Hepatocyte (in vitro differentiated cells): ENCODE measurements around the gene XYLT1. TPM values are rescaled to one million over a fixed set of nuclear protein-coding genes. Genes with fewer than 3 reads are reported as not detected.

ENCODE experiments used
- DNase-seq: peaks from one replicate; pipeline ENCODE4 v3.0.0-alpha.2; 2016; ENCODE audit warnings: low spot score
- H2AFZ ChIP-seq: fragments of 200-600 bp; sonication (generic); 2 replicates; pipeline ENCODE4 v1.6.0; 2016; ENCODE audit warnings: antibody characterized with exemption, mild to moderate bottlenecking
- H3K27ac ChIP-seq: fragments of 200-600 bp; sonication (generic); 2 replicates; pipeline ENCODE4 v1.5.1; 2016; ENCODE audit warnings: mild to moderate bottlenecking
- H3K27me3 ChIP-seq: fragments of 200-600 bp; sonication (generic); 2 replicates; pipeline ENCODE4 v1.6.1; 2016
- H3K36me3 ChIP-seq: fragments of 200-600 bp; sonication (generic); replicated peaks from 2 replicates; pipeline ENCODE4 v1.5.1; 2016; ENCODE audit warnings: low read depth; ENCODE audit not compliant: insufficient read depth
- H3K4me1 ChIP-seq: fragments of 200-600 bp; sonication (generic); 2 replicates; pipeline ENCODE4 v1.5.1; 2016; ENCODE audit warnings: mild to moderate bottlenecking, moderate library complexity; ENCODE audit not compliant: insufficient read depth
- H3K4me2 ChIP-seq: fragments of 200-600 bp; sonication (generic); 2 replicates; pipeline ENCODE4 v1.6.0; 2016
- H3K4me3 ChIP-seq: fragments of 200-600 bp; sonication (generic); 2 replicates; pipeline ENCODE4 v1.5.1; 2016; ENCODE audit warnings: mild to moderate bottlenecking
- H3K79me2 ChIP-seq: fragments of 200-600 bp; sonication (generic); 2 replicates; pipeline ENCODE4 v1.6.0; 2017; ENCODE audit warnings: mild to moderate bottlenecking
- H3K9me2 ChIP-seq: fragments of 200-600 bp; sonication (generic); replicated peaks from 2 replicates; pipeline ENCODE4 v1.6.0; 2017; ENCODE audit warnings: mild to moderate bottlenecking; ENCODE audit not compliant: insufficient read depth
- H3K9me3 ChIP-seq: fragments of 200-600 bp; sonication (generic); 2 replicates; pipeline ENCODE4 v1.5.1; 2016; ENCODE audit warnings: low read depth, mild to moderate bottlenecking
- H4K20me1 ChIP-seq: fragments of 200-600 bp; sonication (generic); 2 replicates; pipeline ENCODE4 v1.6.0; 2016; ENCODE audit warnings: mild to moderate bottlenecking; ENCODE audit not compliant: insufficient read depth, poor library complexity, severe bottlenecking
- EZH2 ChIP-seq: fragments of 200-600 bp; sonication (generic); IDR thresholded peaks from 2 replicates; pipeline ENCODE4 v1.6.1; 2016; ENCODE audit warnings: antibody characterized with exemption, mild to moderate bottlenecking, borderline replicate concordance
- EZH2phosphoT487 ChIP-seq: fragments of 200-600 bp; sonication (generic); IDR thresholded peaks from one replicate; pipeline ENCODE4 v1.6.1; 2018; ENCODE audit warnings: antibody characterized with exemption, mild to moderate bottlenecking, low read depth, moderate library complexity; ENCODE audit not compliant: unreplicated experiment, severe bottlenecking
- WGBS: methylation state at CpG from one replicate; pipeline ENCODE4 v1.1.6; 2016; ENCODE audit warnings: low lambda C conversion rate; ENCODE audit errors: missing lambda C conversion rate; 5-methylcytosine and 5-hydroxymethylcytosine counted together
- polyA plus RNA-seq: library from polyadenylated mRNA; unstranded; fragments of >200 nt; fragmentation: Nextera tagmentation; extraction: Ambion mirVana; gene quantifications from 2 replicates; pipeline ENCODE4 v1.2.1, GENCODE V29; 2016
- total RNA-seq: library from RNA; depleted of rRNA; stranded (reverse); fragments of >200 nt; gene quantifications from 2 replicates; pipeline ENCODE4 v1.2.3, GENCODE V29; 2014
- TF ChIP-seq, protein P1 (sequence below): fragments of 200-600 bp; sonication (generic); IDR thresholded peaks from 2 replicates; pipeline ENCODE4 v1.5.1; 2016; ENCODE audit warnings: antibody characterized with exemption, mild to moderate bottlenecking; ENCODE audit not compliant: poor library complexity

XYLT1 gene
- total and polyA plus RNA-seq, 2 experiments from 2014 or later = 6.9 to 13.7 TPM

DNA sequence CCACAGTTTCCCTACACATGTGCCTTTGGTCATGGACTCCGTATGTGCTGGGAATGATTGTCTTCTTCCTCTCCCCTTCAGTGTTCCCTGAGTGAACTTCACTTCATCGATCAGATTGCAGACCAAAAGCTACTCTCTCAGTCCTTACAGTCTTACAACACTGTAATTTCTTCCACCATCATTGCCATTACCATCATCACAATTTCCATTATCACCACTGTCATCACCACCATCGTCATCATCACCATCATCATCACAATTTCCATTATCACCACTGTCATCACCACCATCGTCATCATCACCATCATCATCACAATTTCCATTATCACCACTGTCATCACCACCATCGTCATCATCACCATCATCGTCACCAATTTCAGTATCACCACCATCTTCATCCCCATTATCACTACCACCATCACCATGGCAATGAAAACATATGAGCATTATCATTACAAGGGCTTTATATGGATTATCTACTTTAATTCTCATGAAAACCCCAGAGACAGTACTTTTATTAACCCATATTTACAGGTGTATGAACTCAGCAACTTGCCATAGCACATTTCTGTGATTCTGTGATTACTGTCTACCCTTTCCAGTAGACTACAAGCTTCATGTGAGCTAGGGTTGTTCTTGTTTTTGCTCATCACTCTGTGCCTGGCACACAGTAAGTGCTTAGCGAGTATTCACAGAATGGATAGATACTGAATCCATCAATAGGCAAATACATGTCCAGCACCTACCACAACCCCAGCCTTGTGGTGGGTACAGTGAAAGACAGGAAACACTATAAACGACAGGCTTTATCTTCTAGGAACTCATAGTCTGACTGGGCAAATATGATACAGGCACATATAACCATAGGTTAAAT is 327.0 kb downstream of the XYLT1 start:
- Histone ChIP-seq H3K79me2 (no peaks in the 10 kb centered on the region), H3K27ac (no peak overlapping the region), H3K4me1 (no peaks in the 10 kb centered on the region), H4K20me1 (no peaks in the 10 kb centered on the region), H3K36me3 (no peaks in the 10 kb centered on the region), H3K4me2 (no peak overlapping the region), H3K4me3 (no peak overlapping the region), H3K27me3 (no peaks in the 10 kb centered on the region), H2AFZ (no peak overlapping the region), H3K9me3 (no peaks in the 10 kb centered on the region), H3K9me2 (no peaks in the 10 kb centered on the region)
- no peak for TF ChIP-seq EZH2phosphoT487
- TF ChIP-seq, protein P1, sequence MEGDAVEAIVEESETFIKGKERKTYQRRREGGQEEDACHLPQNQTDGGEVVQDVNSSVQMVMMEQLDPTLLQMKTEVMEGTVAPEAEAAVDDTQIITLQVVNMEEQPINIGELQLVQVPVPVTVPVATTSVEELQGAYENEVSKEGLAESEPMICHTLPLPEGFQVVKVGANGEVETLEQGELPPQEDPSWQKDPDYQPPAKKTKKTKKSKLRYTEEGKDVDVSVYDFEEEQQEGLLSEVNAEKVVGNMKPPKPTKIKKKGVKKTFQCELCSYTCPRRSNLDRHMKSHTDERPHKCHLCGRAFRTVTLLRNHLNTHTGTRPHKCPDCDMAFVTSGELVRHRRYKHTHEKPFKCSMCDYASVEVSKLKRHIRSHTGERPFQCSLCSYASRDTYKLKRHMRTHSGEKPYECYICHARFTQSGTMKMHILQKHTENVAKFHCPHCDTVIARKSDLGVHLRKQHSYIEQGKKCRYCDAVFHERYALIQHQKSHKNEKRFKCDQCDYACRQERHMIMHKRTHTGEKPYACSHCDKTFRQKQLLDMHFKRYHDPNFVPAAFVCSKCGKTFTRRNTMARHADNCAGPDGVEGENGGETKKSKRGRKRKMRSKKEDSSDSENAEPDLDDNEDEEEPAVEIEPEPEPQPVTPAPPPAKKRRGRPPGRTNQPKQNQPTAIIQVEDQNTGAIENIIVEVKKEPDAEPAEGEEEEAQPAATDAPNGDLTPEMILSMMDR = no peak
- TF ChIP-seq EZH2 = no peak
- 96% methylated on average over 8 of the region's 8 CpGs for WGBS
- no peak for DNase-seq

DNA sequence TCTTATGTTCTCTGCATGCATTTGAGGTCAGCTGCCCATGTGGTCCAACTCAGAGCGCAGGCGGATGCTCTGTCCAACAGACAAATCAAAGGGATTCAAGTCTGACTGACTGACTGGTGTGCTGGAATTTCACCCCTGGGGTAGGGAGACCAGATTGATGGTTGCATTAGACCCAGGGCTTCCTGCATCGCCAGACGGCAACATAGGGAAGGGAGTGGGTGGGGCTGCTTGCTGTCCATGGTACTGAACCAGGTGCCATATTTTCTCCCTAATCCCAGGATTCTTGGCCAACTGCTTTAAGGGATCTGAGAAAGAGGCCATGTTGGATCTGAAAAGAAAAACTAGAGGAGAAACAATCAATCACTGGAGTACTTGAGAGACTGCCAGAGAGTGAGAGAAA is 332.0 kb downstream of the XYLT1 start:
- Histone ChIP-seq H3K27ac (no peak overlapping the region), H2AFZ (no peak overlapping the region), H3K4me3 (no peak overlapping the region), H3K4me2 (no peak overlapping the region), H3K27me3 (no peaks in the 10 kb centered on the region), H3K36me3 (no peaks in the 10 kb centered on the region), H3K4me1 (no peaks in the 10 kb centered on the region), H3K9me2 (no peaks in the 10 kb centered on the region), H3K9me3 (no peaks in the 10 kb centered on the region), H3K79me2 (no peaks in the 10 kb centered on the region), H4K20me1 (no peaks in the 10 kb centered on the region)
- no peak for DNase-seq
- TF ChIP-seq EZH2 (no peak), EZH2phosphoT487 (no peak)
- TF ChIP-seq, protein P1 = no peak
- 63% methylated on average over 4 of the region's 4 CpGs for WGBS

DNA sequence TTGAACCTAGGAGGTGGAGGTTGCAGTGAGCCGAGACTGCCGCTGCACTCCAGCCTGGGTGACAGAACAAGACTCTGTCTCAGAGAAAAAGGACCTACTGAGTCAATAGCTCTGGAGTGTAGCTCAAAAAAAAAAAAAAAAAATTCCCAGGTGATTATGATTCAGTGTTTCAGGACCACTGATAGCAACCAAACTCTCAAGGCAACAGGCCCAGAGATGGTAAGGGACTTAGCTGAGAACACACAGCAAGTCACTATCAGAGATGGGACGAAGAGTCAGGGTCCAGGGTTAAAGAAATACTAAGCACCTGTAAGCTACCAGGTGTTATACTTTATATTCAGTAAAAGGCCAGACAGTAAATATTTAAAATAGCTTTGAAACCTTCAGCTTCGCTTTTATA is 335.3 kb downstream of the XYLT1 start:
- Histone ChIP-seq H3K79me2 (no peaks in the 10 kb centered on the region), H2AFZ (no peak overlapping the region), H3K4me3 (no peak overlapping the region), H3K4me1 (no peaks in the 10 kb centered on the region), H4K20me1 (no peaks in the 10 kb centered on the region), H3K4me2 (no peak overlapping the region), H3K27ac (no peak overlapping the region), H3K9me3 (no peaks in the 10 kb centered on the region), H3K27me3 (no peaks in the 10 kb centered on the region), H3K9me2 (no peaks in the 10 kb centered on the region), H3K36me3 (no peaks in the 10 kb centered on the region)
- TF ChIP-seq EZH2 (no peak), EZH2phosphoT487 (no peak)
- TF ChIP-seq, protein P1 = no peak
- no peak for DNase-seq
- WGBS = 95% methylated on average over 4 of the region's 4 CpGs
